ENCODE data around the gene ELF2.

- TF ChIP-seq EZH2 (IDR thresholded peaks at IDR 0.05), result no peak
- no peak for TF ChIP-seq CTCF (IDR thresholded peaks at IDR 0.05)
Observed at GRCh38 chr4:139214039-139214534, 37.1 kb upstream of the ELF2 start.
